ENCODE measurements around the gene ZSCAN10.
"Not testable (repeated sequence)": the region's sequence is repeated elsewhere in the genome, so short reads cannot be mapped to it uniquely, and the experiment has no call there.

The ZSCAN10 gene

GRCh38 chr16:3083408-3083807 is 15.7 kb downstream of the ZSCAN10 start:
- not testable (repeated sequence) for DNase-seq

GRCh38 chr16:3081957-3082356 is 17.1 kb downstream of the ZSCAN10 start:
- DNase-seq, result not testable (repeated sequence)

- DNase-seq, result no peak
Observed at GRCh38 chr16:3080024-3080423, 19.1 kb downstream of the ZSCAN10 start.

- DNase-seq, result no peak
Observed at GRCh38 chr16:3076577-3076976, 22.5 kb downstream of the ZSCAN10 start.

GRCh38 chr16:3075946-3076345 is 23.1 kb downstream of the ZSCAN10 start:
- DNase-seq, result not testable (repeated sequence)

- DNase-seq, result no peak
Observed at GRCh38 chr16:3075523-3075915, 23.6 kb downstream of the ZSCAN10 start.

GRCh38 chr16:3074860-3075522 is 24.1 kb downstream of the ZSCAN10 start:
- DNase-seq, result no peak

- no peak for DNase-seq
Observed at GRCh38 chr16:3073448-3073847, 25.6 kb downstream of the ZSCAN10 start.

- DNase-seq, result not testable (repeated sequence)
Observed at GRCh38 chr16:3072576-3073263, 26.4 kb downstream of the ZSCAN10 start.

- not testable (repeated sequence) for DNase-seq
Observed at GRCh38 chr16:3072148-3072547, 26.9 kb downstream of the ZSCAN10 start.

- no peak for DNase-seq
Observed at GRCh38 chr16:3071655-3072054, 27.4 kb downstream of the ZSCAN10 start.

- no peak for DNase-seq
Observed at GRCh38 chr16:3070608-3071111, 28.4 kb downstream of the ZSCAN10 start.

- DNase-seq, result not testable (repeated sequence)
Observed at GRCh38 chr16:3069146-3069545, 29.9 kb downstream of the ZSCAN10 start.

- no peak for DNase-seq
Observed at GRCh38 chr16:3068487-3068886, 30.6 kb downstream of the ZSCAN10 start.

GRCh38 chr16:3066440-3066748 is 32.7 kb downstream of the ZSCAN10 start:
- no peak for DNase-seq

GRCh38 chr16:3065742-3066439 is 33.2 kb downstream of the ZSCAN10 start:
- no peak for DNase-seq

GRCh38 chr16:3065069-3065741 is 33.9 kb downstream of the ZSCAN10 start, which contains the start of gene IL32:
Gene IL32 (plus strand): TSS chr16:3065640. CDS start chr16:3065812, 172 bp downstream.
- no peak for DNase-seq

- DNase-seq, result no peak
Observed at GRCh38 chr16:3063625-3064386, 35.3 kb downstream of the ZSCAN10 start.

- no peak for DNase-seq
Observed at GRCh38 chr16:3062553-3062952, 36.5 kb downstream of the ZSCAN10 start.

GRCh38 chr16:3060339-3061127 is 38.6 kb downstream of the ZSCAN10 start:
- no peak for DNase-seq

GRCh38 chr16:3059723-3060242 is 39.3 kb downstream of the ZSCAN10 start:
- DNase-seq, result no peak

All from islet precursor cell (in vitro differentiated cells).